Measurements from ENCODE around the gene SCAMP2.

GRCh38 chr15:74826921-74827320 lies 46.2 kb downstream of the SCAMP2 start:
- TF ChIP-seq POLR2AphosphoS5 (IDR thresholded peaks at IDR 0.05) (no peak), CTCF (IDR thresholded peaks at IDR 0.05) (no peak)
